ENCODE results near the gene PBX3. TPM values are rescaled to one million over a fixed set of nuclear protein-coding genes. Genes with fewer than 3 reads are reported as not detected.

The PBX3 gene
- total RNA-seq, 1 experiment from 2014 or later: 46.0 TPM

- Mint-ChIP-seq H3K36me3 (ENCODE audit: insufficient read depth in 1 of 3, low read depth in 3 of 3) (peaks cover under 1 to 15% (median 15%) of the 10 kb centered on the region in 3 experiments; a peak in 6 of 7 replicates), H3K4me1 (peaks cover 53 to 55% of the 10 kb centered on the region in 2 experiments), H3K27ac (no peak overlapping the region), H3K4me3 (no peak overlapping the region), H3K27me3 (ENCODE audit: low read depth) (no peaks in the 10 kb centered on the region), H3K9me3 (no peaks in the 10 kb centered on the region)
- Histone ChIP-seq H4K20me1 (ENCODE audit: control insufficient read depth, insufficient read depth, insufficient read length) (no peaks in the 10 kb centered on the region), H3K9me3 (ENCODE audit: control insufficient read depth, low read depth, low read length) (no peaks in the 10 kb centered on the region), H2BK12ac (ENCODE audit: insufficient read length, low read depth, low read length) (no peak overlapping the region), H3K79me1 (ENCODE audit: insufficient read depth, low read depth, low read length, poor library complexity, severe bottlenecking) (no peaks in the 10 kb centered on the region), H2BK5ac (ENCODE audit: insufficient read length, low read length) (no peak overlapping the region), H3K4me1 (ENCODE audit: insufficient read depth, low read length) (peaks cover 3% of the 10 kb centered on the region; the same call in 1 of the 2 replicates), H2BK15ac (ENCODE audit: low read depth, low read length) (no peak overlapping the region), H3K18ac (ENCODE audit: insufficient read length, low read depth, low read length) (no peak overlapping the region), H2BK120ac (ENCODE audit: low read depth, low read length, poor library complexity, severe bottlenecking) (no peak overlapping the region), H3K4ac (ENCODE audit: low read depth, low read length) (no peak overlapping the region), H4K5ac (ENCODE audit: insufficient read length, low read depth, low read length) (no peak overlapping the region), H4K91ac (ENCODE audit: insufficient read length, low read depth, low read length) (no peak overlapping the region), H3K27me3 (ENCODE audit: insufficient read depth, low read length) (no peaks in the 10 kb centered on the region), H3T11ph (ENCODE audit: low read length) (no peak overlapping the region), H3K14ac (ENCODE audit: insufficient read depth, low read length) (no peak overlapping the region), H2AK5ac (ENCODE audit: insufficient read length, low read length) (no peak overlapping the region), H3K27ac (ENCODE audit: insufficient read length, low read depth, low read length) (no peak overlapping the region), H2AFZ (ENCODE audit: low read length) (no peak overlapping the region), H3K79me2 (ENCODE audit: insufficient read depth, low read length) (no peaks in the 10 kb centered on the region), H3K9ac (ENCODE audit: extremely low read depth, insufficient read length, low read length) (no peak overlapping the region), H3K23ac (ENCODE audit: insufficient read length, low read depth, low read length) (no peak overlapping the region), H3K56ac (ENCODE audit: insufficient read length, low read depth, low read length) (no peak overlapping the region), H2BK20ac (ENCODE audit: low read depth, low read length, poor library complexity, severe bottlenecking) (no peak overlapping the region), H3K23me2 (ENCODE audit: insufficient read length, low read depth, low read length, poor library complexity, severe bottlenecking) (no peaks in the 10 kb centered on the region), H3K4me2 (ENCODE audit: insufficient read depth, insufficient read length, low read length) (no peak overlapping the region), H4K8ac (replicated peaks; ENCODE audit: insufficient read length, low read depth, low read length) (no peak overlapping the region)
- no CpG with 5 or more reads among the region's 5 CpGs for WGBS (ENCODE audit: extremely low coverage, insufficient read length, low lambda C conversion rate)
- DNase-seq: no peak
- TF ChIP-seq CTCF (conservative IDR thresholded peaks at IDR 0.05): no peak
Observed at GRCh38 chr9:125956102-125956501, 208.9 kb downstream of the PBX3 start.
